ENCODE results near the gene SGMS1. TPM values are rescaled to one million over a fixed set of nuclear protein-coding genes. Genes with fewer than 3 reads are reported as not detected.
A peak's percentile ranks its signal among the peaks of the same experiment; 100 is the strongest.

SGMS1 gene
- total RNA-seq, 1 experiment from 2014 or later: 20.4 TPM

- no CpG with 5 or more reads among the region's 1 CpG for WGBS (ENCODE audit: extremely low coverage, insufficient read length, low lambda C conversion rate)
- no peak overlapping the region for H4K5ac ChIP-seq (ENCODE audit: insufficient read length, low read depth, low read length)
Observed at GRCh38 chr10:50291261-50291850, 332.4 kb downstream of the SGMS1 start.

More at GRCh38 chr10:50291261-50291850, 332.4 kb downstream of the SGMS1 start:
- H3T11ph ChIP-seq (ENCODE audit: low read length): no peak overlapping the region
- peaks cover 0 to 10% of the 10 kb centered on the region in 2 experiments; a peak in 1 of 4 replicates for H3K4me1 Mint-ChIP-seq
- H3K56ac ChIP-seq (ENCODE audit: insufficient read length, low read depth, low read length): no peak overlapping the region
- H3K9ac ChIP-seq (ENCODE audit: extremely low read depth, insufficient read length, low read length): no peak overlapping the region
- H2BK15ac ChIP-seq (ENCODE audit: low read depth, low read length): no peak overlapping the region
- no peak overlapping the region for H3K4me2 ChIP-seq (ENCODE audit: insufficient read depth, insufficient read length, low read length)
- H3K14ac ChIP-seq (ENCODE audit: insufficient read depth, low read length): no peak overlapping the region
- H3K79me2 ChIP-seq (ENCODE audit: insufficient read depth, low read length): no peaks in the 10 kb centered on the region
- TF ChIP-seq, protein P1, sequence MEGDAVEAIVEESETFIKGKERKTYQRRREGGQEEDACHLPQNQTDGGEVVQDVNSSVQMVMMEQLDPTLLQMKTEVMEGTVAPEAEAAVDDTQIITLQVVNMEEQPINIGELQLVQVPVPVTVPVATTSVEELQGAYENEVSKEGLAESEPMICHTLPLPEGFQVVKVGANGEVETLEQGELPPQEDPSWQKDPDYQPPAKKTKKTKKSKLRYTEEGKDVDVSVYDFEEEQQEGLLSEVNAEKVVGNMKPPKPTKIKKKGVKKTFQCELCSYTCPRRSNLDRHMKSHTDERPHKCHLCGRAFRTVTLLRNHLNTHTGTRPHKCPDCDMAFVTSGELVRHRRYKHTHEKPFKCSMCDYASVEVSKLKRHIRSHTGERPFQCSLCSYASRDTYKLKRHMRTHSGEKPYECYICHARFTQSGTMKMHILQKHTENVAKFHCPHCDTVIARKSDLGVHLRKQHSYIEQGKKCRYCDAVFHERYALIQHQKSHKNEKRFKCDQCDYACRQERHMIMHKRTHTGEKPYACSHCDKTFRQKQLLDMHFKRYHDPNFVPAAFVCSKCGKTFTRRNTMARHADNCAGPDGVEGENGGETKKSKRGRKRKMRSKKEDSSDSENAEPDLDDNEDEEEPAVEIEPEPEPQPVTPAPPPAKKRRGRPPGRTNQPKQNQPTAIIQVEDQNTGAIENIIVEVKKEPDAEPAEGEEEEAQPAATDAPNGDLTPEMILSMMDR (conservative IDR thresholded peaks at IDR 0.05): peak; percentile 57
- no peak overlapping the region for H3K27ac ChIP-seq (ENCODE audit: insufficient read length, low read depth, low read length)
- no peak overlapping the region for H3K27ac Mint-ChIP-seq
- H2AFZ ChIP-seq (ENCODE audit: low read length): no peak overlapping the region
- no peak overlapping the region for H3K18ac ChIP-seq (ENCODE audit: insufficient read length, low read depth, low read length)
- no peak overlapping the region for H3K4ac ChIP-seq (ENCODE audit: low read depth, low read length)
- H2BK120ac ChIP-seq (ENCODE audit: low read depth, low read length, poor library complexity, severe bottlenecking): no peak overlapping the region
- H3K4me3 Mint-ChIP-seq: no peak overlapping the region
- H3K27me3 Mint-ChIP-seq (ENCODE audit: low read depth): peaks cover 2% of the 10 kb centered on the region
- no peaks in the 10 kb centered on the region for H3K9me3 ChIP-seq (ENCODE audit: control insufficient read depth, low read depth, low read length)
- H3K27me3 ChIP-seq (ENCODE audit: insufficient read depth, low read length): no peaks in the 10 kb centered on the region
- no peaks in the 10 kb centered on the region for H3K9me3 Mint-ChIP-seq
- H4K20me1 ChIP-seq (ENCODE audit: control insufficient read depth, insufficient read depth, insufficient read length): no peaks in the 10 kb centered on the region
- H4K91ac ChIP-seq (ENCODE audit: insufficient read length, low read depth, low read length): no peak overlapping the region
- DNase-seq: no peak
- H3K79me1 ChIP-seq (ENCODE audit: insufficient read depth, low read depth, low read length, poor library complexity, severe bottlenecking): no peaks in the 10 kb centered on the region
- H3K23me2 ChIP-seq (ENCODE audit: insufficient read length, low read depth, low read length, poor library complexity, severe bottlenecking): no peaks in the 10 kb centered on the region
- H4K8ac ChIP-seq (replicated peaks; ENCODE audit: insufficient read length, low read depth, low read length): no peak overlapping the region
- H3K23ac ChIP-seq (ENCODE audit: insufficient read length, low read depth, low read length): no peak overlapping the region
- H2BK12ac ChIP-seq (ENCODE audit: insufficient read length, low read depth, low read length): no peak overlapping the region
- H3K4me1 ChIP-seq (ENCODE audit: insufficient read depth, low read length): no peaks in the 10 kb centered on the region
- no peaks in the 10 kb centered on the region for H3K36me3 Mint-ChIP-seq (ENCODE audit: insufficient read depth in 1 of 3, low read depth in 3 of 3)
- H2AK5ac ChIP-seq (ENCODE audit: insufficient read length, low read length): no peak overlapping the region
- no peak overlapping the region for H2BK5ac ChIP-seq (ENCODE audit: insufficient read length, low read length)
- H2BK20ac ChIP-seq (ENCODE audit: low read depth, low read length, poor library complexity, severe bottlenecking): no peak overlapping the region
